ENCODE results near the gene SLC22A23.

GRCh38 chr6:3220366-3220765 is 236.5 kb downstream of the SLC22A23 start:
- TF ChIP-seq, protein P1, sequence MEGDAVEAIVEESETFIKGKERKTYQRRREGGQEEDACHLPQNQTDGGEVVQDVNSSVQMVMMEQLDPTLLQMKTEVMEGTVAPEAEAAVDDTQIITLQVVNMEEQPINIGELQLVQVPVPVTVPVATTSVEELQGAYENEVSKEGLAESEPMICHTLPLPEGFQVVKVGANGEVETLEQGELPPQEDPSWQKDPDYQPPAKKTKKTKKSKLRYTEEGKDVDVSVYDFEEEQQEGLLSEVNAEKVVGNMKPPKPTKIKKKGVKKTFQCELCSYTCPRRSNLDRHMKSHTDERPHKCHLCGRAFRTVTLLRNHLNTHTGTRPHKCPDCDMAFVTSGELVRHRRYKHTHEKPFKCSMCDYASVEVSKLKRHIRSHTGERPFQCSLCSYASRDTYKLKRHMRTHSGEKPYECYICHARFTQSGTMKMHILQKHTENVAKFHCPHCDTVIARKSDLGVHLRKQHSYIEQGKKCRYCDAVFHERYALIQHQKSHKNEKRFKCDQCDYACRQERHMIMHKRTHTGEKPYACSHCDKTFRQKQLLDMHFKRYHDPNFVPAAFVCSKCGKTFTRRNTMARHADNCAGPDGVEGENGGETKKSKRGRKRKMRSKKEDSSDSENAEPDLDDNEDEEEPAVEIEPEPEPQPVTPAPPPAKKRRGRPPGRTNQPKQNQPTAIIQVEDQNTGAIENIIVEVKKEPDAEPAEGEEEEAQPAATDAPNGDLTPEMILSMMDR (IDR thresholded peaks at IDR 0.05), result no peak
- TF ChIP-seq POLR2AphosphoS5 (IDR thresholded peaks at IDR 0.05) (no peak), POLR2A (IDR thresholded peaks at IDR 0.05) (no peak), EP300 (IDR thresholded peaks at IDR 0.05) (no peak)

Measured in sigmoid colon (tissue), 4 donors.